Anterior cingulate cortex (tissue), 58 donors: Measurements from ENCODE around the gene P2RX3.

Experiments
- DNase-seq, 58 donors: peaks; one replicate each; lab custom pipeline; 2025; lab: John Stamatoyannopoulos, UW

The P2RX3 gene

DNA sequence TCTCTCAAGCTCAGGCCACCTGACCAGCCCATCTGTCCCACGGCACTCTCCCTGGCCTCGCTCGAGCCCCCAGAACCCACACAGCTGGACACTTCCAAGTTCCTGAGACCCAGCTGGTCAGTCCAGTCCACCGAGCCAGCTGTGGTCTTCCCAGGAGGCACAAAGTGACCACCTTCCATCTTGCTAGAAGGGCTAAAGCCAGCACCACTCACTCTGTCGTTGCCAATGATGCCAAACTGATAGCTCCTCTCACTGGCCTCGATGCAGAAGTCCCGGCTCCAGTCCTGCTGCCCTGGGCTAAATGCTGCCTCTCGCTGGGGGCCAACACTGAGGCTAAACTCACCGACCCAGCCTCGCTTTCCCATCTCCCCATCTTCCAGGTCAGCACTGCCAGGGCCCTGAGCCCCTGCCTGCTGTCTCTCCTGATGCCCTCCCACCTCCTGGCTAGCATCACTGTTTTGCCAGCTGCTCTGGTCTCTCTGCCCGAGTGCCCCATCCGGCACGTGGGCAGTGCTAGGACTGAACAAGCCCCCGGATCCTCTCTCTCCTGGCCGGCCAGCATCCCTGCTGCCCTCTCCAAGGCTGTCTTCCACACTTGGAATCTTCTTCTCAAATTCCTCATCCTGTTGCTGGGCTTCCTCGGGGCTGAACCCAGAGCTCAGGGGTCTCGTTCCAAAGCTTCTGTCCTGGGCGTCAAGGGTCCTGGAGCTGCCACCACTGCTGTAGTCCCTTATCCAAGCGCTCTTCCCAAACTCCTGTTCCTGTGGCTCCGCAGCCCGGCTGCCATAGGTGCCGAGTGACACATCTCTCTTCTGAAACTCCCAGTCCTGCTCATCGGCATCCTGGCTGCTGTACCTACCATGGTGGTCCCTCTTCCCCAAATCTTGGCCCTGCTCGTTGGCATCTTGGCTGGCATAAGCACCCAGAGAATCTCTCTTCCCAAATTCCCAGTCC lies 28.8 kb upstream of the P2RX3 start:
- DNase-seq: no peak

GRCh38 chr11:57310091-57310490 lies 28.1 kb upstream of the P2RX3 start:
- DNase-seq: no peak

GRCh38 chr11:57310630-57311086 lies 27.5 kb upstream of the P2RX3 start:
- peak in 2 of 58 donors; percentile 9 to 24 for DNase-seq

- DNase-seq: peak in 48 of 58 donors; percentile 27 to 95 (median 63)
Observed at GRCh38 chr11:57311109-57311936, 26.8 kb upstream of the P2RX3 start.

- DNase-seq: no peak
Observed at GRCh38 chr11:57312511-57313021, 25.6 kb upstream of the P2RX3 start.

DNA sequence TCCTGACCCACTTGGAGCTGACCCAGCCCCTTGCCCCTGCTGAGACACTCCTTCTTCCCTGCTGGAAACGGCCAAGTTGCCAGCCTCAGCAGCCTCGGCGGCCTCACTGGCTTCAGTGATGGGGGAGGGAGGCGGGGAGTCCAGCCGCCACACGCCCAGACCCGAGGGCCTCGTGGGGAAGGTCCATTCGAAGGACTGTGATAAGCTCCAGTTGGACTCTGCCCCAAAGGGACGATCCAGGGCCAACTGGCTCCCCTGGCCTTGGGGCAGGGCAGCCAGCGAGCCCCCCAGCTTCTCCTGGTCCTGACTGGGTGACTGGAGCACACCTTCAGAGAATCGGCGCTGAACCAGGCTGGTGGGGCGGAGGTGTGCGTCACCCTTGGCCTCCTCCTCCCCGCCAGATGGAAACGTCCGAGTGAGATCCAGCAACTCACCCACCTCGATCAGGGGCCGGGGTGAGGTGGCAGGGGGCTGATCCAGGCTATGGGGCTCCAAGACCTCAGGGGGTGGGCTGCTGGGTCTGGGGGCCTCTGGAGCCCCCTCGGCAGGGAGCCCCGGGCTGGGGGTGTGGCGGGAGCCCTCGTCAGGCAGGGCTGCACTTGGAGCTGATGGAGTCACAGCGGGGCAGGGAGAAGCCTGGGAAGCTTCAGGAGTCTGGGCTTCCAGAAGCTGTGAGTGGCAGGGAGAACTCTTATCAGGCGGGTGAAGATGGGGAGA lies 24.9 kb upstream of the P2RX3 start:
- no peak for DNase-seq

GRCh38 chr11:57313788-57314135 lies 24.4 kb upstream of the P2RX3 start:
- DNase-seq: no peak

DNA sequence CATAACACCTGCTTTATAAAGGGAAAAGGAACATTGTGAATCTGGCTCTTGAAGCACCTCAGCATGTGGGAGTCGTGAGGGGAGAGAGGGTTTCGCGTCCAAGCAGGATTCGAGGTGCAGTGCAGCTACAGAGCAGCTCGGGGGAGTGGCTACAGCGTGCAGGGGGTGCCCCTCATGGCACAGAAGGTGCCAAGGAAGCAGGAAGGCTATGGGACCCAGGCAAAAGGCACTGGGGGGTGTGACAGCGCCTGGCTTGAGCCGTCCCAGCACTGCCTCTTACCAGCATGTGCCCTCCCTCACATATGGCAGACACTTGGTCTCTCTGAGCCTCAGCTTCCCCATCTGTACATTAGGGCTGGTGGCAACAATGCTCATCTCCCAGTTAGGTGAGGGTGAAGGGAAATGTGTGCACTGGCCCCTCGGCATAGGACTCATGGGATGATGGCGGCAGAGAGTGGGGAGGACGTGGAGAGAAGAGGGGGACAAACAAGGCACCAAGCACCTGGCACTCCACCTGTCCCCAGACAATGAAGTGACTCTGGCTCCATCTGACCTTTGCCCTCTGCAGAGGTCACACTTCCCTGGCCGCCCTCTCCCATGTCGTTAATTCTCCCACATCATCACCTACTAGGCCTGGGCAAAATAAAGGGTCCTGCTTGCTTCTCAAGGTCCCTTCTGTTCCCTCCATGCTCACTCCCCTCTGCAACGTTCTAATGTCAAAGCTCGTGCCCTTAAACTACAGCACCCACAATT lies 23.8 kb upstream of the P2RX3 start:
- DNase-seq: no peak

- DNase-seq: no peak
Observed at GRCh38 chr11:57315491-57315890, 22.7 kb upstream of the P2RX3 start.

- no peak for DNase-seq
Observed at GRCh38 chr11:57316017-57316416, 22.1 kb upstream of the P2RX3 start.

- peak in 5 of 58 donors; percentile 4 to 21 (median 8) for DNase-seq
Observed at GRCh38 chr11:57318178-57318577, 20.0 kb upstream of the P2RX3 start.

DNA sequence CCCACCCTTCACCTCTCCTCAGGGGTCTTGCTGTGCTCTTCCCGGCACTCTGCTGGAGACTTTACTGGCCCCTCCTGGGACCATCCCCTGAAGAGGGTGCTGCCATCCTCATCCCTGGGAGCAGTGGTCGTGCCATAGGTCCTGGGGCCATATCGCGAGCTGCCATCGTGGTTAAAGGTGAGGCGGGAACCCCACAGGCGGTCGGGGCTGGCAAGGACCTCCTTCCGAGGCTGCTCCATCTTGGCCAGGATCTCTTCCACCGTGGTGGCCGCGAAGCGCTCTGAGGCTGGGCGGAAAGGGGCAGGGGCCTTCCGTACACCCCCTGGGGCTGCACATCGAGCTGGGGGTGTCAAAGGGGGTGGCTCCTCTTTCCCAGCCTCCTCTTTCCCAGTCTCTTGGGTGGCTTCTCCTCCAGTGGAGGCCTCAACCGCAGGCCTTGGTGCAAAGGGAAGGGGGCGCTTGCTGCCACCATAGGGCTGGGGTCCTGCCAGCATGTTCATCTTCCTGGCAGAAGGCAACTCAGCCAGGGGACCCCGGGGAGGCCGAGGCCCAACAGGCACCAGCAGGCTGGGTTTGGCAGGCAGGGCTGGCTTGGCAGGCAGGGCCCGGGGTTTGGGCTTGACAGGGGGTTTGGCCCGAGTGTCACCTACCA lies 18.0 kb upstream of the P2RX3 start:
- no peak for DNase-seq

- DNase-seq: no peak
Observed at GRCh38 chr11:57320719-57321387, 17.3 kb upstream of the P2RX3 start.

GRCh38 chr11:57321388-57322255 lies 16.5 kb upstream of the P2RX3 start:
- no peak for DNase-seq

GRCh38 chr11:57322256-57323166 lies 15.6 kb upstream of the P2RX3 start:
- DNase-seq: peak in 52 of 58 donors; percentile 14 to 81 (median 52)

DNA sequence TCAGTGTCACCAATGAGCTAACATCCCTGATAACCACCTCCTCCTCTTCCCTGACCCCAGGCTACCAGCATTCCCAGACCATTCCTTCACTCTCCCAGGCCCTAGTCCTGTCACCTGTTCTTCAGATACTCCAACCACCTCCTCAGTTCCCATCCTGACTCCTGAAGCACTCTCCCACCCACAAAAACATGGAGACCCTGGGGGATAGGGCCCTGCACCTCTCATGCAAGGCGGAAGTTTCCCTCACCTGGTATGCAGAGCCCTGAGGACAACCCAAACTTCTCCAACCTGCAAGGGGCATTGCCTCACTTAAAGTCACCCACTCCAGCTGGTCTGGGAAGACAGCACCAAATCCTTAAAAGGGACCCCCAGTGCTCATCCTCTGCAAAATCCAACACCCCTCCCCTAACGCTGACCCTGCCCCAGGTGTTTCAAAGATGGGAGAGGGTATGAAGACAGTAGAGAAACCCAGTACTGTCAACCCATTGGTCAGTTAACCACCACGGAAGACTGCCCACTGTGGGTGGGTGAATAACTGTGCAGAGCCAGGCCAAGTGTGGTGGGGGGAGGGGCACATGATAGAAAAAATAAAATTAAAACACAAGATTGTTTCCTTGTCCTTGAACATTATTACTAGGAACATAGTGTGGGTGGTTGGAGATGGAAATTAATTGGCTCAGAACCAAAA lies 14.8 kb upstream of the P2RX3 start:
- DNase-seq: peak in 1 of 58 donors; percentile 9
